Activated CD4-positive, CD25-positive, alpha-beta regulatory T cell treated with anti-CD3 and anti-CD28 coated beads, Interleukin-2, amount 50 U/mL, for 16 hours (primary cell): ENCODE measurements around the gene SV2C.

Experiments
- DNase-seq: peaks from one replicate; pipeline ENCODE4 v3.0.0-alpha.2; 2020; ENCODE audit warnings: low read depth, low spot score

Gene SV2C

GRCh38 chr5:76104027-76104426, 20.8 kb downstream of the SV2C start:
- DNase-seq = no peak

DNA sequence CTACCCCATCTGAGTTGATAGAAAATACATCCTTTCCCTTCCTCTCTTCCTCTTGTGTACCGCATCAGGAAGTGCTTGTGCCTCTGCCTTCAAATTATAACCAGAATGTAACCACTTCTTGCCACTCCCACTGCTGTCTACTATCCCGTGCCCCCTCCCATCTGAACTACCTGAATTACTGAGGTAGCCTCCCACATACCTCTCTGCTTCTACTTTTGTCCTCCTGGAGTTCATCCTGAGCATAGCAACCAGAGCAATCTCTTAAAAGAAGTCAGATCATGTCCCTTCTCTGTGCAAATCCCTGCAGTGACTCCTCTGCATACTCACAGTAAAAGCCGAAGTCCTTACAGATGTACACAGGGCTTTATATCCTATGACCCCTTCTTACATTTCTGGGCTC, 23.0 kb downstream of the SV2C start:
- no peak for DNase-seq

DNA sequence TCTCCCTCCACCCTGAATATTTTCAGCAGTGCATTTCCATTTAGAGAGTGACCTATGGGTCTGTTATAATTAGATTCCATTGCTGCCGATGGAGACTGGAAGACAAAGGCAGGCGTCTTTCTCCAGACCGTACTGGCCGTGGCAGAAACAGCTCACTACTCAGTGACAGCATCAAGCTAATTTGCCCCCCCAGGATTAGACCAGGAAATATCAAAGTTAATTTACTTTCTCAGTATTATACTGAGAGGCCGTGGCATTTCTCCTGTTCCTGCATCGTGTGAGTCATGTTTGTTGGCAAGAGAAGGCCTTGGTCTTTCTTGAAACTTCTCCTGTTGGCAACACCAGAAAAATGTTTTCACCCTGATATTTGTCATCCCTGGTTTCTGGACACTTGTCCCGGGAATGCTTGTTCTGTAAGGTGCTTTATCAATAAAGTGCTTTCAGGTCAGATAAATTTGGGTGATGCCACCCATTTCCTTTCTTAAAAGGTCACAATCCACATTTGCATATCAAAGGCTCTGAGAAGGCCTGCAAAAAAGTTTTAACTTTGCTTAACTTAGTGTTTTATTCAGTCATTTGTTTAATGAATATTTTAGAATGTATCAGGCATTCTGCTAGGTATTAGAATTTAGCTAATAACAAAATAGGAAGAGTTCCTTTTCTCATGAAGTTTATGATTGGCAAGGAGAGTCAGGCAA, 28.4 kb downstream of the SV2C start:
- DNase-seq = no peak

DNA sequence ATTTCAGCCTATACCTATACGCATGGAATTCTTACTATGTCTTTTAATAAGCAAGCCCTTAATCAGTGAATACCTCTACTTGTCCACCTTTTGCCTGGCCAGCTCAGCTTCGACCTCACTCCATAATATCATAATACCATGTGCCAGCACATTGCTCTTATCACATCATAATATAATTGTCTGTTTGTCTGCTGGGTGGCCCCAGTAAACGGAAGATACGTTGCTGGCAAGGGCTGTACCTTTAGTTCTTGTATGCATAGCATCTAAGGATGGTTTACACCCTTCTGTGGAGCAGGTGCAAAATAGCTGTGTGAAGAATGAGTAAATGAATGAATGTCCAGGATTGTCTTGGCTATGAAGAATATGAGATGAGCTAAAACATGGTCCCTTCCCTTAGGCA, 29.9 kb downstream of the SV2C start:
- no peak for DNase-seq

GRCh38 chr5:76114179-76114851, 31.1 kb downstream of the SV2C start:
- DNase-seq = no peak

- no peak for DNase-seq
Observed at GRCh38 chr5:76125346-76125745, 42.2 kb downstream of the SV2C start.

GRCh38 chr5:76125888-76126287, 42.7 kb downstream of the SV2C start:
- DNase-seq = no peak

DNA sequence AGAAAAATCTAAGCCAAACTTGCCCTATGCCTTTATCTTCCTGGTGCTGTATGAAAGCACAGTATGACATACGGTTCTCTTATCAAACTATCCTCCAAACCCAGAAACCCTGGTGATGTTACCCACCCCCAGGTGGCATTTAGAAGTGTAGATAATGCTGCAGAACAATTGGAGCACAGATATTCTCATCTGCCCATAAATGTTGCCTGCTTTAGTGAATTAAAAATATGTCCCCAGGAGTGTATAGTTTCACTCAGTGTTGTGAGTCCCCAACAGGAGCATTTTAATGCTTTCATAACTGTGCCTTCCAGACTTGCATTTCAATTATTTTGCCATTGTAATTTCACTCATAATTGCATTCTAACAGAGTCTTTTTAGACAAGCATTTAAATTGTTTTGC, 50.8 kb downstream of the SV2C start:
- DNase-seq = no peak

- DNase-seq = no peak
Observed at GRCh38 chr5:76134646-76135045, 51.5 kb downstream of the SV2C start.

DNA sequence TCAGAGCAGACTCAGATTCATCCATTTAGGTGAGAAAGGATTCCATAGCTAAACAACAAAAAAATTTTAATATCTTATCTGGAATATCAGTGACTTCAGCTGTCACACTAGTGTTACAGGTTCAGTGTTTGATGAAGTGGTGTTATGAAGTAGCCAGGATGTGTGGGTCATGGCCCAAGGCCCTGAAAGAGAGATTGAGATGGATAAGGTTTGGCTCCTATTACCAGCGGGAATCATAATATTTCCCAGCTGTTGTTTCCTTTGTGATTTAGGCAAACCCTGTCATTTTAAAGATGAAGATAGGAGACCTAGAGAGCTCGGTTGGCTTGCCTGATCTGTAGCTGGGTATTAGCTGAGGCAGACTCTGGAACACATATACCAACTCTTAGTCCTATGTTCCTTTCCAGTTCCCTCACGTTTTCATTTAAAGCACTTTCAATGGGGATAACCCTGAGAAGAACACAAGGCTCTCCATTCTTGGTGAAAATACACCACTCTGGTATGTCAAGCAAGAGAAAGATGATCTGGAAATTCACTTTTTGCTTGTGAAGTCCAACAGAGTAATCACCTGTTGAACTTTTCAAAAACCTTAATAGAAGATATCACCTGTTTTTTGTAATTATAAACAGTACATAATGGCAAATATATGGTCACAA, 54.8 kb downstream of the SV2C start:
- no peak for DNase-seq

GRCh38 chr5:76143884-76144283, 60.7 kb downstream of the SV2C start:
- DNase-seq = no peak

DNA sequence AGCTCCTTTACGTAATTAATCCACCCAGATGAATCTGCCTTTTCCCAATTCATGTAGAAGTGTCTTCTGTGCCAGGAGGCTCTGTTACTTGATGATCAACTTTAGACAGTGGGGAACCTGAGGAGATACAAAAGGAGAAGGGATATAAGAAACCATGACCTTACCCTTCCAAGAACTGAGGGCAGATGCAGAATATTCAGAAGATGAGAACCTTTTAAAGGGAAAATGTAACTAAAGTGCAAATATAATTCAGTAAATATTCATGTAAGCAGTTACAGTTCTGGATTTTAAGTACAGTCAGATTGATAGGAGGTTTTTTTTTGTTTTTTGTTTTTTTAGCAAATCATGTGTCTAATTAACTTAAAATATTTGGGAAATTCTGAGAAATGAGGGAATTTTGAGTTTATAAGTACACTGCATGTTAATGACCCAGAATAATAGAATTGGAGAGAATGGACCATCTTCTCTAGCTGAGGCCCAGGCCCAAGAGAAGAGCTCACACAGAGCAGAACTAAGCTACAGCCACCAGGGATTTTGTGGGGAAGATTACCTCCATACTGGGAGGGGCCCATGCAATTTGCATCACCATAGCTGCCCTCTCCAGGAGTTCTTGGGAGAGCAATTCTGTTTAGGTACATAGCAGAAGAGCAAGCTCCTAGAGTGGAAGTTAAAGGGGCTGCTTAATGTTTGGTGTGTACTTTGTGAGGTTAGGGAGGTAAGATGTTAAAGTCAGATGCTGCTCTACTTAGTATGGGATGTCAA, 61.5 kb downstream of the SV2C start:
- DNase-seq = no peak

GRCh38 chr5:76145945-76146344, 62.8 kb downstream of the SV2C start:
- no peak for DNase-seq

GRCh38 chr5:76149636-76150035, 66.5 kb downstream of the SV2C start:
- no peak for DNase-seq

DNA sequence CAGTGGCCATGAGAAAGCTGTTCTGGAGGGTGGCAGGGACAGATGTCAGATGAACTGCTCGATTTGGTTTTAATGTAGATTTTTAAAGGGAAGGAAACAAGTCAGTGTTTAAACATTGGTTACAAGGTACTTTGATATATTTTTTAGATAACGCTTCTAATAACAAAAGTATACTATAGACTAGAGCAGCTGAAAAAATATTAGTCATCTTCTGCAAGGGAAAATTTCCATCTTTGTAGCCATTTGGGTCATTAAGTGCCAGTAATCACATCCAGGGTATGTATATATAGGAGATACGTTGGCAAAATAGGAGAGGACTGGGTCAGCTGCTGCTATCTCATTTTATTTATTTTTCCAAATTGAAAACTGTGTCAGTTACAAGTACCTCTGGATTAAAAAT, 69.0 kb downstream of the SV2C start:
- DNase-seq = no peak

DNA sequence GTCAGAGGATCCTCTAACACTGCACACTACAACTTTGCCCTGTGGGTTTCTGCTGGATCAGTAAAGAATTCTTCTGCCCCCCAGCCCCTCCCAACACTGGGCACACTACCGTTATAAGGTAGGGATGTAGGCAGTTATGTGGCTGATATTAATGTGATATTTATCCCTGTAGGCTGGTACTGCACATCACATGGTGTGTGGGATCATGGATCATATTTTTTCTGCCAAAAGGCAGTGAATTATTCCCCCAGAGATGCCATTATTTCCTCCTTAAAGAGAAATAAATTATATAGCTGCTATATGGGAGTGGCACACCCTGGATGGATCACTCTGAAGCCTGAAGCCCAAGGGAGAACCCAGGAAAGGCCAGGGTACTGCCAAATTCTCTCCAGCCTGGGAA, 69.5 kb downstream of the SV2C start:
- DNase-seq = no peak

- DNase-seq = no peak
Observed at GRCh38 chr5:76153271-76153670, 70.1 kb downstream of the SV2C start.

DNA sequence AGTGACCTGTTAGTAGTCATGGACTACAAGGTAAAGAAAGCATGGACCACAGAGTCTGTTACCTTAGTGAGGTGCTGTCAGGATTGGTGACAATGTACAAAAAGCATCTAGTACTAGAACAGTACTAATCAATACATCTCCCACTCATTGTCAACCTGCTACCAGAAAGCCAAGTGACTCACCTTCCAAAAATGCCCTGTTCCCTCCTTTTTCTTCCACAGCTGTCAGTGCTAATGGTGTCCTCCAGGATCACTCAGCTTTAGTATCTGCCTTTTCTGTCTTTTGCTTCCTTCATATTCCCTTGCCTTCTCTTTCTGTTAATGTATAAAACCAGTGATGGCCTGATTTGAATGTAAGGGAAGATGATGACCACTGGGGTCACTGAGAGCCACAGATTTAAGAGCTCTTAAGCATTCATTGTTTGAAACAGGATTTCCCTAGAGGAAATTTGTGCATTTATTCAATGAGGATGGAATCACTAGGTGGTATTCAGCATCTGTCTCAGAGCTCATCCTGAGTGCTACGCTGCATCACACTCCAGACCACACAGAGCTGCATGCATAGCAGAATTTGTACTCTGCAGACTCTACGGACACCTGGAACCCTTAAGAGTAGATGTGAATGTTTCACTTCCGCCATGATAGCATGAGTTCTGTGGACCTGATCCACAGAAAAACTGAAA, 71.0 kb downstream of the SV2C start:
- DNase-seq = no peak

- no peak for DNase-seq
Observed at GRCh38 chr5:76155536-76155935, 72.4 kb downstream of the SV2C start.

- DNase-seq = no peak
Observed at GRCh38 chr5:76162335-76162734, 79.2 kb downstream of the SV2C start.

GRCh38 chr5:76163111-76163628, 80.0 kb downstream of the SV2C start:
- DNase-seq = no peak

DNA sequence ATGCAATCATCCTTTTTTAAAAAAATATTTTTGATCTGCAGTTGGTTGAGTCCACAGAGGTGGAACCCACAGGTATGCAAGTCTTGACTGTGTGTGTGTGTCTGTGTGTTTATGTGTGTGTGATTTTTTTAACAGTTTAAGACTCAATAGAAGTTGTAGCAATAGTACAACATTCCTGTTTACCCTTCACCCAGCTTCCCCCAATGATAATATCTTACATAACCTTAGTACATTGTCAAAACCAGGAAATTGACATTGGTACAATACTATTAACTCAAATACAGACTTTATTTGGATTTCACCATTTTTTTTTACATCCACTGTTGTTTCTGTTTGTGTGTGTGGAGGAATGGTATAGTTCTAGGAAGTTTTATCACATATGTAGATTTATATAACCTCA, 81.8 kb downstream of the SV2C start:
- no peak for DNase-seq
